HEK293T (cell line): ENCODE results near the gene RPL27.

Experiments
- ELF4 ChIP-seq: fragments of 450-650 bp; IDR thresholded peaks from 2 replicates; pipeline ENCODE4 v1.6.1; 2017; ENCODE audit warnings: antibody characterized with exemption
- SP1 ChIP-seq: fragments of 450-650 bp; IDR thresholded peaks from 2 replicates; pipeline ENCODE4 v1.6.1; 2017

GRCh38 chr17:43042025-43042628, 43.9 kb downstream of the RPL27 start:
- TF ChIP-seq SP1, result no peak
- TF ChIP-seq ELF4, result no peak
